DMS153 (cell line): ENCODE data around the gene MRAS.
"Not testable (repeated sequence)": the region's sequence is repeated elsewhere in the genome, so short reads cannot be mapped to it uniquely, and the experiment has no call there.

Experiments used
- DNase-seq: peaks from one replicate; lab custom pipeline; 2025; lab: John Stamatoyannopoulos, UW

MRAS gene

GRCh38 chr3:138389841-138390581 lies 41.6 kb downstream of the MRAS start:
- DNase-seq = no peak

GRCh38 chr3:138390582-138390932 lies 42.2 kb downstream of the MRAS start:
- no peak for DNase-seq

GRCh38 chr3:138394156-138394555 lies 45.8 kb downstream of the MRAS start:
- DNase-seq = no peak

GRCh38 chr3:138394686-138395085 lies 46.3 kb downstream of the MRAS start:
- no peak for DNase-seq

- no peak for DNase-seq
Measured at GRCh38 chr3:138395865-138396751, 47.7 kb downstream of the MRAS start.

- DNase-seq = no peak
Measured at GRCh38 chr3:138396752-138397410, 48.5 kb downstream of the MRAS start.

- DNase-seq = no peak
Measured at GRCh38 chr3:138397983-138398382, 49.6 kb downstream of the MRAS start.

- DNase-seq = peak; percentile 70
Measured at GRCh38 chr3:138398791-138399575, 50.6 kb downstream of the MRAS start.

- DNase-seq = peak; percentile 38
Measured at GRCh38 chr3:138399766-138400165, 51.4 kb downstream of the MRAS start.

GRCh38 chr3:138400651-138401070 lies 52.3 kb downstream of the MRAS start:
- no peak for DNase-seq

GRCh38 chr3:138401834-138402233 lies 53.5 kb downstream of the MRAS start:
- DNase-seq = no peak

- no peak for DNase-seq
Measured at GRCh38 chr3:138404121-138404520, 55.7 kb downstream of the MRAS start.

GRCh38 chr3:138405001-138405400 lies 56.6 kb downstream of the MRAS start:
- no peak for DNase-seq

GRCh38 chr3:138405486-138405885 lies 57.1 kb downstream of the MRAS start:
- no peak for DNase-seq

GRCh38 chr3:138406606-138407005 lies 58.2 kb downstream of the MRAS start:
- DNase-seq = no peak

GRCh38 chr3:138407236-138407907 lies 59.0 kb downstream of the MRAS start:
- no peak for DNase-seq

GRCh38 chr3:138408751-138409570 lies 60.6 kb downstream of the MRAS start:
- DNase-seq = no peak

GRCh38 chr3:138412821-138413551 lies 64.6 kb downstream of the MRAS start:
- no peak for DNase-seq

- DNase-seq = not testable (repeated sequence)
Measured at GRCh38 chr3:138416236-138416635, 67.9 kb downstream of the MRAS start.

- DNase-seq = peak; percentile 66
Measured at GRCh38 chr3:138417559-138417982, 69.2 kb downstream of the MRAS start.
